HepG2 (cell line): Measurements from ENCODE around the gene DMGDH. TPM values are rescaled to one million over a fixed set of nuclear protein-coding genes. Genes with fewer than 3 reads are reported as not detected.

Experiments
- ARNTL ChIP-seq: sonication (generic); formaldehyde crosslinking; IDR thresholded peaks from 2 replicates; pipeline ENCODE4 v1.4.0; 2020; ENCODE audit warnings: mild to moderate bottlenecking, missing genetic modification reagents
- CHCHD3 ChIP-seq: sonication (generic); formaldehyde crosslinking; IDR thresholded peaks from 2 replicates; pipeline ENCODE4 v1.8.0; 2022; ENCODE audit warnings: mild to moderate bottlenecking, missing genetic modification reagents, moderate library complexity
- EP300 ChIP-seq, 3 experiments: sonication (generic) in 1 of 3; formaldehyde crosslinking in 1 of 3; IDR thresholded peaks; 2 replicates each; pipeline versions ENCODE4 v1.5.1 to v1.6.1; 2011 to 2020; ENCODE audit warnings: low read depth in 2 of 3, low read length in 2 of 3, borderline replicate concordance in 1 of 3, improper control_type of control experiment in 1 of 3, mild to moderate bottlenecking in 1 of 3, missing genetic modification reagents in 1 of 3, moderate library complexity in 1 of 3
- MAFF ChIP-seq: IDR thresholded peaks from 2 replicates; pipeline ENCODE4 v1.6.1; 2011; ENCODE audit warnings: low read depth, low read length, improper control_type of control experiment
- MIXL1 ChIP-seq: IDR thresholded peaks from 2 replicates; pipeline ENCODE4 v1.6.1; 2016
- MTF2 ChIP-seq: sonication (generic); formaldehyde crosslinking; IDR thresholded peaks from 2 replicates; pipeline ENCODE4 v1.5.0; 2020; ENCODE audit warnings: missing genetic modification reagents, borderline replicate concordance
- MXI1 ChIP-seq: IDR thresholded peaks from 3 replicates; pipeline ENCODE4 v1.6.1; 2012; ENCODE audit warnings: low read depth, low read length, inconsistent platforms, borderline replicate concordance
- MYPOP ChIP-seq: sonication (generic); formaldehyde crosslinking; IDR thresholded peaks from 2 replicates; pipeline ENCODE4 v1.8.1; 2023; ENCODE audit warnings: mild to moderate bottlenecking, moderate library complexity, missing genetic modification reagents
- NR1H2 ChIP-seq: sonication (generic); formaldehyde crosslinking; IDR thresholded peaks from 2 replicates; pipeline ENCODE4 v1.8.1; 2022; ENCODE audit warnings: low read depth, missing genetic modification reagents, borderline replicate concordance
- PRDM4 ChIP-seq: sonication (generic); formaldehyde crosslinking; IDR thresholded peaks from 2 replicates; pipeline ENCODE4 v1.9.0; 2021; ENCODE audit warnings: missing genetic modification reagents, borderline replicate concordance
- RBM22 ChIP-seq: fragments of 200-400 bp; formaldehyde crosslinking; optimal IDR thresholded peaks from 2 replicates; pipeline ENCODE3; 2017; ENCODE audit warnings: mild to moderate bottlenecking, low read length, moderate library complexity
- RFXAP ChIP-seq: sonication (generic); formaldehyde crosslinking; IDR thresholded peaks from 2 replicates; pipeline ENCODE4 v1.4.0; 2020; ENCODE audit warnings: missing genetic modification reagents, borderline replicate concordance
- SRSF4 ChIP-seq: fragments of 200-400 bp; formaldehyde crosslinking; IDR thresholded peaks from one replicate; pipeline ENCODE4 v1.6.1; 2018; ENCODE audit warnings: mild to moderate bottlenecking, low read depth, low read length, moderate library complexity; ENCODE audit not compliant: poor library complexity, severe bottlenecking
- ZNF3 ChIP-seq: IDR thresholded peaks from 2 replicates; pipeline ENCODE4 v1.7.0; 2017; ENCODE audit warnings: inconsistent platforms
- ZNF354B ChIP-seq: sonication (generic); formaldehyde crosslinking; IDR thresholded peaks from 2 replicates; pipeline ENCODE4 v1.8.0; 2022; ENCODE audit warnings: mild to moderate bottlenecking, missing genetic modification reagents
- ZNF567 ChIP-seq: sonication (generic); formaldehyde crosslinking; IDR thresholded peaks from 2 replicates; pipeline ENCODE4 v1.8.1; 2023; ENCODE audit warnings: mild to moderate bottlenecking, missing genetic modification reagents, borderline replicate concordance
- ZNF577 ChIP-seq: sonication (generic); formaldehyde crosslinking; IDR thresholded peaks from 2 replicates; pipeline ENCODE4 v1.4.0; 2020; ENCODE audit warnings: mild to moderate bottlenecking, low read depth, missing genetic modification reagents, borderline replicate concordance
- polyA plus RNA-seq, 8 experiments: library from polyadenylated mRNA; depleted of rRNA in 3 of 8; stranded (reverse) in 7 of 8; unstranded in 1 of 8; fragments of >200 nt; fragmentation: Illumina TruSeq in 4 of 8; extraction: Trizol in 4 of 8; gene quantifications; 2 replicates each; pipeline versions ENCODE4 v1.2.1 to v1.2.3, GENCODE V29; 2011 to 2016; ENCODE audit warnings: low read depth in 4 of 8, missing spikeins in 1 of 8, mixed read lengths in 1 of 8; ENCODE audit not compliant: insufficient read depth in 1 of 8
- total RNA-seq, 5 experiments: library from RNA; depleted of rRNA; stranded (reverse); fragments of >200 nt; fragmentation: Illumina TruSeq; extraction: Trizol; gene quantifications; 2 replicates each; pipeline ENCODE4 v1.2.3, GENCODE V29; 2016; ENCODE audit warnings: low read depth in 1 of 5
- TF ChIP-seq, protein P1 (sequence below): sonication (generic); formaldehyde crosslinking; IDR thresholded peaks from 2 replicates; pipeline ENCODE4 v1.5.0; 2020; ENCODE audit warnings: mild to moderate bottlenecking, missing genetic modification reagents
- TF ChIP-seq, protein P2 (sequence below): sonication (generic); formaldehyde crosslinking; IDR thresholded peaks from 2 replicates; pipeline ENCODE4 v1.4.0; 2020; ENCODE audit warnings: mild to moderate bottlenecking, missing genetic modification reagents
- TF ChIP-seq, protein P3 (sequence below): IDR thresholded peaks from 2 replicates; pipeline ENCODE4 v1.6.1; 2016; ENCODE audit warnings: missing compliant biosample characterization, missing genetic modification reagents, borderline replicate concordance

DMGDH gene
- total and polyA plus RNA-seq, 2 of the 13 experiments (the other 11 are each of a cell fraction or from before 2014, with no cell fraction given): 3.6 to 7.9 TPM

DNA sequence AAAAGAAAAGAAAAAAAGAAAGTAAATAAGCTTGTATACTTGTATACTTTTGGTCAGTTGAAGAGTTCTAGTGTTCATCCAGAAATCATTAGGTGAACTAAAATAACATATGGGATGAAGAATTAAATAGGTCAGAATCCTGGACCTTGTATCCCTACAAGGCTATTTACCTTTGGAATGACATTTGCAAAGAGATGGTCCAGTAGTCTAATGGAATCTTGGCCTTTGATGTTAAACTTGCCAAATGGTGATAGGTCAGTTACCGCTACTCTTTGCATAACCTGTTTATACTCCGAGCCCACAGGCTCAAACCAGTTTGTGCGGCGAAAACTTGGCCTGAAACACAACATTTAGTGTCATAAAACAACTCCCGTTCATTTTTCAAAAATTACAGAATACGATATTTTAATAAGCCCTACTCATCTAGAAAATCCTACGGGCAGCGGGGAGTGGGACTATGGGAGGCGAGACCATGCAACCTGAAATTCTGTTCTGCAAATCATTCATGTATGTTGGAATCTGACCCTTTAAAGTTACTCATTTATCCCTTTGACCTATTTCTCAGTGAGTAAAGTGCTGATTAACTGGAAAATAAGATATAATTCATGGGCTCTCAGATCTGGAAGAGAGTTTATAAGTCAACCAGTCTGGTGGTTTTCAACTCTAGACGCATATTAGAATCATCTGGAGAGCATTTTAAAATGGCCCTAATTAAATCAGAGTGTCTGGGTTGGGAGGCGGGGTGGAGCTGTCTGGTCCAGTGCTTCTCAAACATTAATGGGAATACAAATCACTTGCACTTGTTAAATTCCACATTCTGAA, 38.6 kb downstream of the DMGDH start (continued):
- TF ChIP-seq MYPOP (CRISPR knock-in tag) (no peak), ZNF577 (CRISPR knock-in tag) (no peak), MTF2 (no peak), RFXAP (CRISPR knock-in tag) (no peak), MXI1 (no peak), MIXL1 (CRISPR knock-in tag) (peak; percentile 84), ZNF3 (no peak), CHCHD3 (CRISPR knock-in tag) (no peak), NR1H2 (CRISPR knock-in tag) (no peak), ARNTL (CRISPR knock-in tag) (no peak), ZNF354B (CRISPR knock-in tag) (no peak), SRSF4 (no peak), ZNF567 (no peak), RBM22 (no peak), MAFF (no peak), EP300 (IDR thresholded peaks at IDR 0.05; ENCODE audit: low read depth in 2 of 2, low read length in 2 of 2) (peak; percentile 56 to 86; a peak in 3 of 4 replicates), EP300 (CRISPR knock-in tag; IDR thresholded peaks at IDR 0.05; ENCODE audit: borderline replicate concordance) (no peak), PRDM4 (CRISPR knock-in tag) (no peak)
- TF ChIP-seq, protein P1, sequence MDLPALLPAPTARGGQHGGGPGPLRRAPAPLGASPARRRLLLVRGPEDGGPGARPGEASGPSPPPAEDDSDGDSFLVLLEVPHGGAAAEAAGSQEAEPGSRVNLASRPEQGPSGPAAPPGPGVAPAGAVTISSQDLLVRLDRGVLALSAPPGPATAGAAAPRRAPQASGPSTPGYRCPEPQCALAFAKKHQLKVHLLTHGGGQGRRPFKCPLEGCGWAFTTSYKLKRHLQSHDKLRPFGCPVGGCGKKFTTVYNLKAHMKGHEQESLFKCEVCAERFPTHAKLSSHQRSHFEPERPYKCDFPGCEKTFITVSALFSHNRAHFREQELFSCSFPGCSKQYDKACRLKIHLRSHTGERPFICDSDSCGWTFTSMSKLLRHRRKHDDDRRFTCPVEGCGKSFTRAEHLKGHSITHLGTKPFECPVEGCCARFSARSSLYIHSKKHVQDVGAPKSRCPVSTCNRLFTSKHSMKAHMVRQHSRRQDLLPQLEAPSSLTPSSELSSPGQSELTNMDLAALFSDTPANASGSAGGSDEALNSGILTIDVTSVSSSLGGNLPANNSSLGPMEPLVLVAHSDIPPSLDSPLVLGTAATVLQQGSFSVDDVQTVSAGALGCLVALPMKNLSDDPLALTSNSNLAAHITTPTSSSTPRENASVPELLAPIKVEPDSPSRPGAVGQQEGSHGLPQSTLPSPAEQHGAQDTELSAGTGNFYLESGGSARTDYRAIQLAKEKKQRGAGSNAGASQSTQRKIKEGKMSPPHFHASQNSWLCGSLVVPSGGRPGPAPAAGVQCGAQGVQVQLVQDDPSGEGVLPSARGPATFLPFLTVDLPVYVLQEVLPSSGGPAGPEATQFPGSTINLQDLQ: no peak
- TF ChIP-seq, protein P2, sequence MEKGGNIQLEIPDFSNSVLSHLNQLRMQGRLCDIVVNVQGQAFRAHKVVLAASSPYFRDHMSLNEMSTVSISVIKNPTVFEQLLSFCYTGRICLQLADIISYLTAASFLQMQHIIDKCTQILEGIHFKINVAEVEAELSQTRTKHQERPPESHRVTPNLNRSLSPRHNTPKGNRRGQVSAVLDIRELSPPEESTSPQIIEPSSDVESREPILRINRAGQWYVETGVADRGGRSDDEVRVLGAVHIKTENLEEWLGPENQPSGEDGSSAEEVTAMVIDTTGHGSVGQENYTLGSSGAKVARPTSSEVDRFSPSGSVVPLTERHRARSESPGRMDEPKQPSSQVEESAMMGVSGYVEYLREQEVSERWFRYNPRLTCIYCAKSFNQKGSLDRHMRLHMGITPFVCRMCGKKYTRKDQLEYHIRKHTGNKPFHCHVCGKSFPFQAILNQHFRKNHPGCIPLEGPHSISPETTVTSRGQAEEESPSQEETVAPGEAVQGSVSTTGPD (CRISPR knock-in tag): no peak
- TF ChIP-seq, protein P3, sequence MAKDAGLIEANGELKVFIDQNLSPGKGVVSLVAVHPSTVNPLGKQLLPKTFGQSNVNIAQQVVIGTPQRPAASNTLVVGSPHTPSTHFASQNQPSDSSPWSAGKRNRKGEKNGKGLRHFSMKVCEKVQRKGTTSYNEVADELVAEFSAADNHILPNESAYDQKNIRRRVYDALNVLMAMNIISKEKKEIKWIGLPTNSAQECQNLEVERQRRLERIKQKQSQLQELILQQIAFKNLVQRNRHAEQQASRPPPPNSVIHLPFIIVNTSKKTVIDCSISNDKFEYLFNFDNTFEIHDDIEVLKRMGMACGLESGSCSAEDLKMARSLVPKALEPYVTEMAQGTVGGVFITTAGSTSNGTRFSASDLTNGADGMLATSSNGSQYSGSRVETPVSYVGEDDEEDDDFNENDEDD (CRISPR knock-in tag): no peak
